ENCODE data around the gene UBASH3B.
"Not testable (repeated sequence)": the region's sequence is repeated elsewhere in the genome, so short reads cannot be mapped to it uniquely, and the experiment has no call there.

UBASH3B gene

GRCh38 chr11:122709039-122709760, 53.7 kb downstream of the UBASH3B start:
- no peak for DNase-seq (ENCODE audit: low read depth)

DNA sequence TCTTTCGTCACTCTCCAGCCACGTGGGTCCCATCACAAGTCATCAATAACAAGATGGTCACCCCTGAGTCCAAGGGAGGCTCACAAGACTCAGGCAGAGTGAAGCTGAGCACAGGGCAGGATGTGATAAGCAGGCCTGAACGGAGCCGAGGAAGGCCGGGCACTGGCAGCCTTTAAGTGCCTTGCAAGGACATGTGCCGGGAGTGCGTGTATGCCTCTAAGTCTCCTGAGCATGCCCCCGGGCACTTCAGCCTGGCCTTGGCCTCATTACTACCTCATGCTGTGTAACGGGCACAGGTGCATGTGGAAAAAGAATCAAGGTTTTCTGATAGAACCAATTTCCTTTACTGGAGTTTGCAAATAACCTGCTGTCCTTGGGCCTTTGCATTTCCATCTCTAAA, 55.8 kb downstream of the UBASH3B start:
- no peak for DNase-seq (ENCODE audit: low read depth)

- no peak for DNase-seq (ENCODE audit: low read depth)
These were observed 56.4 kb downstream of the UBASH3B start for GRCh38 chr11:122711831-122712381.

GRCh38 chr11:122714004-122714403, 58.5 kb downstream of the UBASH3B start:
- no peak for DNase-seq (ENCODE audit: low read depth)

DNA sequence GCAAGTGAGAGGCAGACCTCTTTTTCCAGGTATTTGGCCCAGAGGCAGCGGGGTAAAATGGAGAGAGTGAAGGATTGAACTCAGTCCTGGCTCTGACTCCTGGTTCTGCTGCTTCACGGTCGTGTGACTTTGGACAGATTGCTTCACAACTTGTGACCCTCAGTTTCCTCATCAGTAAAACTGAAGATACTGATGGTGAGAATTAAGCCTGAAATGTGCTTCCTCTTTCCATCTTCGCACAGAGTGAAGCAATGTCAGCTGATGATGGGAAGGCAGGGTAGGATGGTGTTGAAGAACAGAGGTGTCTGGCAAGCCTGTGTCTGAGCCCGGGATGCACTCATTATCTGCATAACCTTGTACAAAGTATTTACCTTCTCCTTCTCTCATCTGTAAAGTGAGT, 59.0 kb downstream of the UBASH3B start:
- no peak for DNase-seq (ENCODE audit: low read depth)

DNA sequence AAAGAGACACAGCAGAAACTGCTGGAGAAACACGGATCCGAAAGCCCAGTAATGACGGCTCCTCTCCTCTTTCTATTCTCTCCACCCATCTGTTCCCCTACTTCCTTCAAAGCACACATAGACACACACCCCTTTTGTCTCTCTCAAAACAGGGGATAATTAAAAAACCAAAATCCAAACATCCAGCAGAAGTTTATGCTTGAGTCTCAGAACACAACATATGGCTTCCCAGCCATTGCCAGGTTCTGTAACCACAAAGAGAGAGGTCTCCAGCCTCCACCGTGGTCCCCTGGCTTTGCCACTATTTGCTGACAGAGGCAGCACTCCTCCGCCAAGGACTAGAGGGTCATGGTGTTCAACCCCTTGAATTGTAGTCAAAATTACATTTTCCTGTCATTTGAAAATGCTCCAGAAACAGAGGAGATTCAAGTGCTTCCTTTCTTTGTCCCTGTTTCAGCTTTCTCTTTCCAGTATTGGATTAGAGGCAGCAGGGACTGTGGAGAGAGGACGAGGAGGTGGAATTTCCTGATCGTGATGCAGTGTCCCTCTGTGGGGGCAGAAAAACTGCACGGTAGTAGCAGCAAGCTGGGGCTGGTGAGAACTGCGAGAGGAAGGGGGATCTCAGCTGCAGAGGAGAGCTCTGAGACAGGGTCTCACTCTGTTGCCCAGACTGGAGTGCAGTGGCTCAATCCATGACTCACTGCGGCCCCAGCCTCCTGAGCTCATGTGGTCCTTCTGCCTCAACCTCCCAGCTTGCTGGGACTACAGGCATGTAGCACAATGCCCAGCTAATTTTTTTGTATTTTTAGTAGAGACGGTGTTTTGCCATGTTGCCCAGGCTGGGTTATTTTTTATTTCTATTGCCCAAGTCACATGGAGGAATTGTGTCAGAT, 60.3 kb downstream of the UBASH3B start:
- DNase-seq (ENCODE audit: low read depth), result no peak

- peak; percentile 46 for DNase-seq (ENCODE audit: low read depth)
These were observed 61.8 kb downstream of the UBASH3B start for GRCh38 chr11:122717264-122717867.

GRCh38 chr11:122720107-122720881, 64.8 kb downstream of the UBASH3B start:
- DNase-seq (ENCODE audit: low read depth), result no peak

- no peak for DNase-seq (ENCODE audit: low read depth)
These were observed 65.9 kb downstream of the UBASH3B start for GRCh38 chr11:122721201-122721963.

GRCh38 chr11:122721964-122722266, 66.4 kb downstream of the UBASH3B start:
- DNase-seq (ENCODE audit: low read depth), result no peak

- no peak for DNase-seq (ENCODE audit: low read depth)
These were observed 67.6 kb downstream of the UBASH3B start for GRCh38 chr11:122723106-122723505.

DNA sequence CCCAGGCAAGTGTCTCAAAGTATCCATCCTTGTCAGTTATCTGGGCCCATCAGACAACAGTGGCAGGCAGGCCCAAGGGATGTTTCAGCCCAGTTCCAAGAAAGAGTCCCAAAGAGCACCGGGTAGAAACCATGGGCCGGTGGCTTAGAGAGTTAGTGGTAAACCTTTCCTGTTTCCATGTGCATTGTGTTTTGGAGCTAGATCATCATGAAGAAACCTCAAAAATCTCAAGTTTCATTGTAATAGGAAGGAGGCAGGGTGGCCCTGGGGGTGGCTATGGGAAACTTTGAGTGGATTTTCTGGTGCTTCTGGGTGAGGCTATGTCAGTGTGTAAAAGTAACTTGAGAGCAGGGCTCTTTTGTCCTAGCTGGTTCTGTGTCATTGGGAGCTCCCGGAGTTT, 68.1 kb downstream of the UBASH3B start:
- DNase-seq (ENCODE audit: low read depth), result no peak

GRCh38 chr11:122724520-122724919, 69.0 kb downstream of the UBASH3B start:
- no peak for DNase-seq (ENCODE audit: low read depth)

DNA sequence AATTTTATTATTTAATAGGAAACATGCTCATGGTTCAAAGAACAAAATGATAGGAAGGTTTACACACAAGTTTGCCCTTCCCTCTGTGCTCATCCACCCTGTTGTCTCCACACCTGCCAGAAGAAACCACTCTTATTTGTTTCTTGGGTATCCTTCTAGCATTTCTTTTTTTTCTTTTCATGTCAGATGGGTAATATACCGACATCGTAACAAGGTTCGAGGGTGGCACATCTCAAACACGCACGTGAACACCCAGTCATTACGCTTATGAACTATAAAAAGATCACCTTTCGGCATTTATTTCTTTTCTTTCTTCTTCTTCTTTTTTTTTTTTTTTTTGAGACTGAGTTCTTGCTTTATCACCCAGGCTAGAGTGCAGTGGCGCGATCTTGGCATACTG, 70.5 kb downstream of the UBASH3B start:
- no peak for DNase-seq (ENCODE audit: low read depth)

DNA sequence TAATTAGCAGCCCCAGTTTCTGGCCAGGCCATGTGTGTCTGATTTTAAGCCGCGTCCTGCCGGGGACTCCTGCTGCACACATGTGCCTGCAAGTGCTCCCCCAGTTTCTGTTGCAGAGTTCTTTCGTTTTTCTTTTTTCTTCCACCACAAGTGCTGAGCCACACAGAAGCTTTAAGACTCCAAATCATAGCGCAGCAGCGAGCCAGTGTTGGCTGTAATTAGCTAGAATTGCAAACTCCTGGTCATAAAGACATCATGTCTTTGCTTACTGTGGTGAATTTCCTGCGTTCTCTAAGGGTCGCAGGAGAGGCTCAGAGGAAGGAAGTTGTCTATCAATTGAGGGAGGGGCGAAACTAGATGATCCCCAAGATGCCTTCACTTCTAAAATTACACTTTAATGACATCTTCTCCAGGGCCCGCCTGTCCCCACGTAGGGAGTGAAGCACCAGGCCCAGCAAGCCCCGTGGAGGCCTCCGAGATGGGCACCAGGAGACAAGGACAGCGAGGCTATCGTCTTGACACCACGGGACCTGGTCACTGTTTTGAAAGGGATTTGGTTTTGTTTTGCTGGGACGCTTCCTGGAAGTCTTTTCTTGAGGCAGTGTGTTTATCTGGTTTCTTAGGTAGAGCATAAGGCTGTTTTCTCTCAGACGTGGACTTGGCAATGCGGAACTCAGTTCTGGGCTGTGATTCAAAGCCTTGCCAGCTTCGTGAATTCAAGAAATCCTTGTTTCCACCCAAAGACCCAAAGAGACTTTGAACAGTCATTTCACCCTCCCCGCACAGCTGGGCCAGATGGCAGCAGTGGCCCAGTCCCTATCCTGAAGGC, 71.8 kb downstream of the UBASH3B start:
- no peak for DNase-seq (ENCODE audit: low read depth)

DNA sequence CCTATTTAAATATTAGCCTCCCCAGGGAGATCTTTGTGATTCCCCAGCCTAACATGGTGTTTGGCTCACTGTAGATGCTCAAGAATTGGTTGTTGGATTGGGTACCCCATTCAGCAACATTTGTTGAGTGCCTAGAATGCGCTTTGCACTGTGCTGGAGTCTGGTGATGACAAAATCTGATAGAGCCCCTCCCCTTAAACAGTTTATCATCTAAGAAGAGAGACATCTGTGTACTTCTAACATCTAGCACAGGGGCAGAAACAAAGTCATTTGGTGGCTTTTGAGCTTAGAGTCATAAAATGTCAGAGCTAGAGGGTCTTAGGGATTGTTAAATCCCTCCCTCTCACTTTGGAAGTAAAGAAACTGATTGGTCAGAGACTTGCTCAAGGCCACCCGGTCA, 73.0 kb downstream of the UBASH3B start:
- no peak for DNase-seq (ENCODE audit: low read depth)

DNA sequence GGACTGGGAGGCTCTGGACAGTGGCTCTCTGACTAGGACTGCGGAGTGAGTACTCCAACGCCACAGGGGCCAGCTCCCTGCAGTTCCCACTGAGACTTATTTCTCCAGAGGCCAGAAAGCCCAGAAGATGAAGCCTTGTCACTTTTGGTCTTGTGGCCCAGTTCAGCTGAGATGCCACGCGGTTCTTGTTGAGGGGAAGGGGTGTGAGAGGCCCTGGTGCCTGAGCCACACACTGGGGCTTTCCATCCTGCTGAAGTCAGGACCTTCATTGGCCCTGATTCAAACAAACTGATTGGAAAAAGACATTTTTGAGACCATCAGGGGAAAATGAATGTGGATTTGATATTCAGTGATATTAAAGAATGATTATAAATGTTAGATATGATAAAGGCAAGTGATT, 73.6 kb downstream of the UBASH3B start:
- DNase-seq (ENCODE audit: low read depth), result no peak

GRCh38 chr11:122730694-122731093, 75.2 kb downstream of the UBASH3B start:
- DNase-seq (ENCODE audit: low read depth), result not testable (repeated sequence)

DNA sequence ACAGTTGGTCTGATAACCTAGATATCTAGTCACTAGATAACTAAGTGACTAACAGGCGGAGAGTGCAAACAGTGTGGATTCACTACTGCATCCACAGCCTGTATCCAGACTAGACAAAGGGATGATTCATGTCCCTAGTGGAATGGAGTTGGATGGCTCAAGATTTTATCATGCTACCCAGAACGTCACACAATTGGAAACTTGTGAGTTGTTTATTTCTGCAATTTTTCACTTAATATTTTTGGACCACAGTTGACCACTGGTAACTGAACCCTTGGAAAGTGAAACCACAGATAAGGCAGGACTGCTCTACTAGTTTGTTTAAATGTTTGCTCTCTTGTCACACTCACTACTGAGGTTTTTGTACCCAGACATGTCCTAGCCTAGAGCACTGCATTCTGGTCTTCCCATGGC, 76.0 kb downstream of the UBASH3B start:
- DNase-seq (ENCODE audit: low read depth), result no peak
